Fibroblast of lung (primary cell): ENCODE results near the gene CNN1. TPM values are rescaled to one million over a fixed set of nuclear protein-coding genes. Genes with fewer than 3 reads are reported as not detected.
A peak's percentile ranks its signal among the peaks of the same experiment; 100 is the strongest.

Experiments used
- DNase-seq, 2 donors: peaks; one replicate each; pipeline versions ENCODE4 v3.0.0 to v3.0.0-alpha.2; 2010; ENCODE audit warnings: low read depth in 2 of 2
- H2AFZ ChIP-seq: 2 replicates; pipeline ENCODE4 v1.5.1; 2012; ENCODE audit warnings: low read length, control low read depth, inconsistent platforms
- H3K27ac ChIP-seq: 2 replicates; pipeline ENCODE4 v1.5.1; 2011; ENCODE audit warnings: low read length, control low read depth; ENCODE audit not compliant: insufficient read depth
- H3K27me3 ChIP-seq: 2 replicates; pipeline ENCODE4 v1.5.1; 2011; ENCODE audit warnings: mild to moderate bottlenecking, low read length; ENCODE audit not compliant: control insufficient read depth, insufficient read depth
- H3K36me3 ChIP-seq: 2 replicates; pipeline ENCODE4 v1.5.1; 2011; ENCODE audit warnings: low read length; ENCODE audit not compliant: control insufficient read depth, insufficient read depth
- H3K4me1 ChIP-seq: 2 replicates; pipeline ENCODE4 v1.5.1; 2011; ENCODE audit warnings: low read length; ENCODE audit not compliant: control insufficient read depth, insufficient read depth; ENCODE audit errors: extremely low read depth
- H3K4me2 ChIP-seq: 2 replicates; pipeline ENCODE4 v1.5.1; 2011; ENCODE audit warnings: low read length, control low read depth; ENCODE audit not compliant: insufficient read depth; ENCODE audit errors: extremely low read depth
- H3K4me3 ChIP-seq, 4 experiments: fragments of 200-600 bp in 1 of 4; sonication (generic) in 1 of 4; replicated peaks in 1 of 4; 2 replicates each; pipeline ENCODE4 v1.5.1; 2011 to 2016; ENCODE audit warnings: low read length in 4 of 4, low read depth in 3 of 4, mild to moderate bottlenecking in 3 of 4, control low read depth in 2 of 4, inconsistent platforms in 1 of 4, mixed read lengths in 1 of 4; ENCODE audit not compliant: insufficient read depth in 1 of 4; ENCODE audit errors: control extremely low read depth in 1 of 4
- H3K79me2 ChIP-seq: 2 replicates; pipeline ENCODE4 v1.5.1; 2012; ENCODE audit warnings: mild to moderate bottlenecking, low read length, inconsistent platforms; ENCODE audit not compliant: control insufficient read depth, insufficient read depth
- H3K9ac ChIP-seq: 2 replicates; pipeline ENCODE4 v1.5.1; 2011; ENCODE audit warnings: mild to moderate bottlenecking, low read length, control low read depth; ENCODE audit not compliant: insufficient read depth
- H3K9me3 ChIP-seq: 2 replicates; pipeline ENCODE4 v1.5.1; 2012; ENCODE audit warnings: low read depth, low read length; ENCODE audit not compliant: control insufficient read depth, insufficient read depth
- H4K20me1 ChIP-seq: 2 replicates; pipeline ENCODE4 v1.5.1; 2011; ENCODE audit warnings: low read length; ENCODE audit not compliant: control insufficient read depth, insufficient read depth; ENCODE audit errors: extremely low read depth
- EZH2 ChIP-seq: IDR thresholded peaks from 2 replicates; pipeline ENCODE4 v1.5.1; 2012; ENCODE audit warnings: low read length, control low read depth, mild to moderate bottlenecking; ENCODE audit errors: missing control alignments
- polyA plus RNA-seq, 2 donors: library from polyadenylated mRNA; depleted of rRNA in 1 of 2; stranded (reverse) in 1 of 2; unstranded in 1 of 2; fragments of >200 nt; gene quantifications; 2 replicates each; pipeline ENCODE4 v1.2.1, GENCODE V29; 2011 to 2012; ENCODE audit warnings: missing spikeins in 1 of 2
- total RNA-seq: library from RNA; depleted of rRNA; stranded (reverse); fragments of >200 nt; gene quantifications from 2 replicates; pipeline ENCODE4 v1.2.1, GENCODE V29; 2014
- TF ChIP-seq, protein P1 (sequence below), 2 donors: IDR thresholded peaks in 1 of 2; conservative IDR thresholded peaks in 1 of 2; 1 replicate in 1 of 2; 2 replicates in 1 of 2; pipeline ENCODE4 v1.5.1; 2011 to 2012; ENCODE audit warnings: low read length in 2 of 2, control low read depth in 1 of 2, inconsistent platforms in 1 of 2, low read depth in 1 of 2, mild to moderate bottlenecking in 1 of 2

CNN1 gene
- total and polyA plus RNA-seq, 2 donors (not counting 1 experiment from before 2014, with no cell fraction given) = 20.3 to 83.9 TPM

DNA sequence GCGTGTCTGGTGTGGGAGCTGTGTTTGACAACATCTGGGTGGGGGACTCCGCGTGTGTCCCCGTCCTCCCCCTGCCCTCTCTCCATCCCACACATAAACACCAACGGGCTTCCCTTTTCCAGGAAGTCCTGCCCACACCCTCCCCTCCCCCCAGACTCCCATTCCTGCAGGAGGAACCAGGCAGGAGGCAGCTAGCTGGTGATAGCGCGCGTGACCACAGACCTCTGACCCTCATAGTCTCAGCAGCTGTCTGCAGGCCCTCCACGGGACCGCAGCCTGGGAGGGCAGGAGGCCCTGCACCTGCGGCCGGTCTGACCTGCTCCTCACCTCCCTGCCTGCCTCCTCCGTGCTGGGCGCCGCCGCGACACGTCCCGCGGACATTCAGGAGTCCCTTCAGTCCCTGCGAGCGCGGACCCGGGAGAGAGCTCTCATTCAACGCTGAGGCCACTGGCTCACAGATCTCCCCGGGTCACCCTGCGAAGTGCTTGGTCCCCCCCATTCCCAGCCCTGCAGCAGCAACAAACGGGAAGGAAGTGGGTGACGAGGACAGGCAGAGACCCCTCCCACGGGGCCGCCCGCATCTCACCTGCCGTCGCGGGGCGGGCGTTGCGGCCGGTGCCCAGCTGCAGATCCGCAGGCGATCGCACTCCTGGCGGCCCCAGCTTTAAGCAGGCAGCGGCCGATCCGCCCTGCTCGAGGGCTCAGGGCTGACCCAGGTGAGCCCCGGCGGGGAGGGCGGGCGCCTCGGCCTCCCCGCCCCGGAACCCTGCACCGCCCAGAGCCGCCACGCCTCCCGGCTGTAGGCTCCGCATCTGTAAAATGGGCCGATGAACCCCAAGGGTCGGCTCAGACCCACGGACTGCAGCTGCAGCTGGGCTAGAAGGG lies 39.8 kb downstream of the CNN1 start:
- Histone ChIP-seq H3K4me3 (peak overlapping the region in 1 of 4 experiments; percentile 2), H3K36me3 (no peaks in the 10 kb centered on the region), H4K20me1 (no peaks in the 10 kb centered on the region), H3K9me3 (no peaks in the 10 kb centered on the region), H3K27ac (no peak overlapping the region), H3K4me2 (no peak overlapping the region), H2AFZ (peak overlapping the region; percentile 29), H3K4me1 (peaks cover 2% of the 10 kb centered on the region), H3K27me3 (peaks cover 3% of the 10 kb centered on the region), H3K79me2 (no peaks in the 10 kb centered on the region), H3K9ac (no peak overlapping the region)
- TF ChIP-seq EZH2 = no peak
- TF ChIP-seq, protein P1, sequence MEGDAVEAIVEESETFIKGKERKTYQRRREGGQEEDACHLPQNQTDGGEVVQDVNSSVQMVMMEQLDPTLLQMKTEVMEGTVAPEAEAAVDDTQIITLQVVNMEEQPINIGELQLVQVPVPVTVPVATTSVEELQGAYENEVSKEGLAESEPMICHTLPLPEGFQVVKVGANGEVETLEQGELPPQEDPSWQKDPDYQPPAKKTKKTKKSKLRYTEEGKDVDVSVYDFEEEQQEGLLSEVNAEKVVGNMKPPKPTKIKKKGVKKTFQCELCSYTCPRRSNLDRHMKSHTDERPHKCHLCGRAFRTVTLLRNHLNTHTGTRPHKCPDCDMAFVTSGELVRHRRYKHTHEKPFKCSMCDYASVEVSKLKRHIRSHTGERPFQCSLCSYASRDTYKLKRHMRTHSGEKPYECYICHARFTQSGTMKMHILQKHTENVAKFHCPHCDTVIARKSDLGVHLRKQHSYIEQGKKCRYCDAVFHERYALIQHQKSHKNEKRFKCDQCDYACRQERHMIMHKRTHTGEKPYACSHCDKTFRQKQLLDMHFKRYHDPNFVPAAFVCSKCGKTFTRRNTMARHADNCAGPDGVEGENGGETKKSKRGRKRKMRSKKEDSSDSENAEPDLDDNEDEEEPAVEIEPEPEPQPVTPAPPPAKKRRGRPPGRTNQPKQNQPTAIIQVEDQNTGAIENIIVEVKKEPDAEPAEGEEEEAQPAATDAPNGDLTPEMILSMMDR (conservative IDR thresholded peaks at IDR 0.05 in 1 of 2, IDR thresholded peaks at IDR 0.05 in 1 of 2; ENCODE audit: low read depth in 1 of 2, low read length in 2 of 2) = no peak
- peak in 1 of 2 donors; percentile 9 for DNase-seq

DNA sequence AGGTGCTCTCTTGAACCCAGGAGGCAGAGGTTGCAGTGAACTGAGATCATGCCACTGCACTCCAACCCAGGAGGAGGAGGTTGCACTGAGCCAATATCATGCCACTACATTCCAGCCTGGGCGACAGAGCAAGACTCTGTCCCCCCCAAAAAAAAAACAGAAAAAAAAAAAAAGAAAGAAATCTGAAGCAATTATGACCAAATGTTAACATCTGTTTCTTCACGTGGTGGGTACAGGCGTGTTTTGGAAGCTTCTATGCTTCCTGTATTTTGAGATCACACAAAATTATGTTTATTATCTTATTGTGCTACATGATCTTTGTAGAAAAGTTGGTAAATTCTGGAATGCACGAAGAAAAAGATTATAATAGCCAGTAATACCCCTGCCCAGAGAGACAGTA lies 41.5 kb downstream of the CNN1 start:
- Histone ChIP-seq H3K79me2 (no peaks in the 10 kb centered on the region), H3K4me3 (no peak overlapping the region), H3K27ac (no peak overlapping the region), H3K4me1 (peaks cover 2% of the 10 kb centered on the region), H4K20me1 (no peaks in the 10 kb centered on the region), H2AFZ (no peak overlapping the region), H3K4me2 (no peak overlapping the region), H3K27me3 (peaks cover 3% of the 10 kb centered on the region), H3K9ac (no peak overlapping the region), H3K36me3 (no peaks in the 10 kb centered on the region), H3K9me3 (no peaks in the 10 kb centered on the region)
- TF ChIP-seq, protein P1 (conservative IDR thresholded peaks at IDR 0.05 in 1 of 2, IDR thresholded peaks at IDR 0.05 in 1 of 2; ENCODE audit: low read depth in 1 of 2, low read length in 2 of 2) = no peak
- no peak for TF ChIP-seq EZH2
- DNase-seq = no peak

DNA sequence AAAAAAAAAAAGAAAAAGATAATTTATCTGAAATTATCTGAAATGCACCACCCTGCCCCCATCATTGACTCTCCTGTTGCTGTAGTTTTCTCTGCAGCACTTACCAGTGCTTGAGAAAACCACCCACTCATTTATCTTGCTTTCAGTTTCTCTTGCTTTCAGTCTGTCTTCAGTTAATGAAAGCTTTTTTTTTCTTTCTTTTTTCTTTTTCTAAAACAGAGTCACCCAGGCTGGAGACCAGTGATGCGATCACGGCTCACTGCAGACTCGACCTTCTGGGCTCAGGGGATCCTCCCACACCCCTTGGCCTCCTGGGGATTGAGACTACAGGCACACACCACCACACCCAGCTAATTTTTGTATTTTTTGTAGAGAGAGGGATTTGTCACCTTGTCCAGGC lies 43.1 kb downstream of the CNN1 start:
- Histone ChIP-seq H2AFZ (peak overlapping the region; percentile 38), H4K20me1 (no peaks in the 10 kb centered on the region), H3K4me2 (peak overlapping the region; percentile 17), H3K27ac (no peak overlapping the region), H3K9ac (no peak overlapping the region), H3K27me3 (peaks cover 3% of the 10 kb centered on the region), H3K4me3 (no peak overlapping the region), H3K4me1 (peaks cover 2% of the 10 kb centered on the region), H3K36me3 (no peaks in the 10 kb centered on the region), H3K79me2 (no peaks in the 10 kb centered on the region), H3K9me3 (no peaks in the 10 kb centered on the region)
- DNase-seq = peak in 1 of 2 donors; percentile 44
- TF ChIP-seq EZH2 = no peak
- TF ChIP-seq, protein P1 (conservative IDR thresholded peaks at IDR 0.05 in 1 of 2, IDR thresholded peaks at IDR 0.05 in 1 of 2; ENCODE audit: low read depth in 1 of 2, low read length in 2 of 2) = no peak
